ENCODE data around the gene PDE2A.

The PDE2A gene

DNA sequence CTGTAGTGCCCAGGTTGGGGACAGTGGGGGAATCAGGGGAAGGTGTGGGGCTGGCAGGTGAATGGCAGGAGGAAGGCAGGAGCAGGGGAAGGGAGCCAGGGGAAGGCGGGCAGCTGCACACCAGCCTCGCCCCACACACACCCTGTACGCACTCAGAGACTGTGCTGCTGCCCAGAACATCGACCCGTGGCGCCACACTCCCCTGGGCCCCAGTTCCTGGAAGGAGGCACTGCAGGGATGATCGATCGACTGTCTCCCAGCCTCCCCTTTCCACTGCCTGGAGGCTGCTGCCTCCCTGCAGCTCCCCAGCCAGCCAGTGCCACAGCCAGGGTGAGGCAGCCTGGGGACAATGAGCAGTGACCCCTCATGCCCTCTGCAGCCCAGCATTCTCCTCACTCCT, 19.2 kb downstream of the PDE2A start:
- no peak for DNase-seq

- DNase-seq, result no peak
Observed at GRCh38 chr11:72653649-72654048, 20.6 kb downstream of the PDE2A start.

- no peak for DNase-seq
Observed at GRCh38 chr11:72652873-72653630, 21.2 kb downstream of the PDE2A start.

GRCh38 chr11:72652133-72652532, 22.1 kb downstream of the PDE2A start:
- no peak for DNase-seq

DNA sequence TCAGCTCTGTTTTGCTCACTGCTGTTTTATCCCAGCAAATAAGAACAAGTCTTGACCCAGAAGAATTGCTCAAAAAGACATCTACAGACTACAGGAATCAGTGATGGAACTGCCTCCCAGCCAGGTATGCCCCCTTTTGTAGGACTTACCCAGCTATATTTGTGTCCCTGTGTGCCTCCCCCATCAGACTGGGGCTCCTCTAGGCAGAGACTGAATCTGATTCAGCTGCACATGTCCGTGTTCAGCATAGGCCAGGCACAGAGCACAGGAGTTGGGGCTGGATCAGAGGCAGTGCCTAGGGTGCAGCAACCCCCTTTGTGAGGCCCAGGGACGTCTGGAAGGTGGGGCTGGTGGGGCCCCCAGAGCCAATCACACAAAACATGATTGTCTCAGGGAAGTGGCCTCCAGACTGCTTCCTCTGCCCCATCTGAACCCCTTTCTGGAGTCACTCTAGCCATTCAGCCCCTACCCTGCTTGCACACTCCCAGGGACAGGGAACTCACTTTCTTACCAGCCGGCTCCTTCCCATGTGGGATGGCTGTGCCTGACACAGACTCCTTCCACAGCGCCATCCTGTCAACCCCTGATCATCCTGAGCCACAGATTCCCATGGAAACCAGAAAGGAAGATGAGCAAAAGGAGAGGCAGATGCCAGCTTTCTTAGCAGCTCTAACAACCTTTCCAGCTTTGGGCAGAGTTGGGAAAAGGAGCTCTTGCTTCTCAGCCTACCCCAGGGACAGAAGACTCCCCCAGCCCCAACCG, 24.8 kb downstream of the PDE2A start:
- DNase-seq, result no peak

DNA sequence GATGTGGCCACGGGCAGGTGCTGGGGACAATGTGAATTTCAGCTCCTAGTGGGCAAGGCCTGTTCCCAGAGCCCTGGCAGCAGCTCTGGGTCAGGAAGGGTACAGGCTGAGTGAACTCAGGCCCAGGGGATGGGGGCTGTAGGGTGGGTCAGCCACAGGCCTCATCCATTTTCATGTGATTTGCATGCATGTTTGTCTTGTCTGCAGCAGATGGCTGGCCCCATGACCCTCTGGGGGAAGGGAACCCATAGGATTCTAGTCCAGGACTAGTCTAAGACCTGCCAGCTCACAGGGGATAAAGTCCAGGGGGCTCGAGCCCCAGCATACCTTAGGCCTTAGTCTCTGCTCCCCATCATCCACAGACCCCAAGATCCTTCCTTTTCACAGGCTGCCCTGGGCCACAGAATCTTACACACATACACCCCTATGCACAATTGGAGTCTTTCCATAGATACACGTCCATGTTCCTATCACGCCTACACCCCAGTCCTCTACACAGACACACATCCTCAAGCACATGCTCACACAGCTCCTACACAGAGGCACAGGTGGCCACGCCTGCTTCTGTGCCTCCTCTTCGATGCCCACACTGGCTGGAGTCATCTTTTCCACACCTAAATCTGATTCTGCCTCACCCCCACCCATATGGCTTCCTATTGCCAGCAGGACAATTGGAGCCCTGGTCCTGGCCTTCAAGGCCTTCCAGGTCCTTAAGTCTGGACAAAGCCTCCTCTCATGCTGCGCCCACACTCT, 25.7 kb downstream of the PDE2A start:
- no peak for DNase-seq

DNA sequence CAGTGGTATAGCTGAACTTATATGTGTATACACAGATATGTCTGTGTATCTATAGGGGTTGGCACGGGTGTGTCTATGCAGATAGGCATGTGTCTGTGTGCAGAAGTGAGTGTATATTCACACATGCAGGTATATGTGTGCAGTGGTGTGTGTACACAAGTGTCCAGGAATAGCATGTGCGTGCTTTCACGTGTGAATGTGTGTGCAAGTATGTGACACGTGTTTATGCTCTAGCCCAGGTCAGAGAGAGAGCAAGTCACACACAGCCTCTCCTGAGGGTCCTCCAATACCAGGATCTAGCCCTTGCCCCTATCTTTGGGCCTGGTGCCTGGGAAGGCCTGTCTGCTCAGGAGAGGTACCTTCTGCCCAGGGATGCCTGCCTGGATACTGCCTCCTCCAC, 26.3 kb downstream of the PDE2A start:
- DNase-seq, result no peak

- no peak for DNase-seq
Observed at GRCh38 chr11:72646472-72646871, 27.8 kb downstream of the PDE2A start.

- DNase-seq, result no peak
Observed at GRCh38 chr11:72646024-72646423, 28.2 kb downstream of the PDE2A start.

- DNase-seq, result peak; percentile 44
Observed at GRCh38 chr11:72643547-72643946, 30.7 kb downstream of the PDE2A start.

DNA sequence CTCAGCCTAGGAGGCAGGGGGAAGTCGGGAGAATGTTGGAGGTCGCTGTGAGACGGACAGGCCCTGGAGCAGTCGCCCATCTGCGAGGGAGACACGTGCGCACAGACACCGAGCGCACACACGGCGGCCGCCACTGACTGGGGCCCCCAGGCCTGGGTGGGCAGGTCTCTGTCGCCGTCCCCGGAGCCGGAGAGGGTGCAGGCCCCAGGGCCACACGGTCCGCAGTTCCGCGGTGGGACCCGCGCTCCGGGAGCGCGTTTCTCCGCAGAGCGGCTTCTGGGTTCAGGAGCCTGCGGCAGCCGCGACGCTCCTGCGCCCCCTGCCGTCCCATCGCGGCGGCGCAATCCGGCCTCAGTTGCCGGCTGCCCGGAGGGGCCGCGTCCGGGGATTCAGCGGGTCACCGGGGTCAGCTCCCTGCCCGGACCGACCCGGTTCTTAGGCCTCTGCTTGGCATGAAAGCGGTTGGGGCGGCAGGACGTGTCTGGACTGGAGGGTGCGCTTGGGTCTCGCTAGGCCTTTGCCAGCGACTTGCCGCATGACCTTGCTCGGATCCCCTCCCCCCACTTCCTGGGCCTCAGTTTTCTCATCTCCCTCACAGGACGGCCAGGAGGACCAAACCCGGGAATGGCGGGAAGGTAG, 31.2 kb downstream of the PDE2A start:
- DNase-seq, result peak; percentile 37

DNA sequence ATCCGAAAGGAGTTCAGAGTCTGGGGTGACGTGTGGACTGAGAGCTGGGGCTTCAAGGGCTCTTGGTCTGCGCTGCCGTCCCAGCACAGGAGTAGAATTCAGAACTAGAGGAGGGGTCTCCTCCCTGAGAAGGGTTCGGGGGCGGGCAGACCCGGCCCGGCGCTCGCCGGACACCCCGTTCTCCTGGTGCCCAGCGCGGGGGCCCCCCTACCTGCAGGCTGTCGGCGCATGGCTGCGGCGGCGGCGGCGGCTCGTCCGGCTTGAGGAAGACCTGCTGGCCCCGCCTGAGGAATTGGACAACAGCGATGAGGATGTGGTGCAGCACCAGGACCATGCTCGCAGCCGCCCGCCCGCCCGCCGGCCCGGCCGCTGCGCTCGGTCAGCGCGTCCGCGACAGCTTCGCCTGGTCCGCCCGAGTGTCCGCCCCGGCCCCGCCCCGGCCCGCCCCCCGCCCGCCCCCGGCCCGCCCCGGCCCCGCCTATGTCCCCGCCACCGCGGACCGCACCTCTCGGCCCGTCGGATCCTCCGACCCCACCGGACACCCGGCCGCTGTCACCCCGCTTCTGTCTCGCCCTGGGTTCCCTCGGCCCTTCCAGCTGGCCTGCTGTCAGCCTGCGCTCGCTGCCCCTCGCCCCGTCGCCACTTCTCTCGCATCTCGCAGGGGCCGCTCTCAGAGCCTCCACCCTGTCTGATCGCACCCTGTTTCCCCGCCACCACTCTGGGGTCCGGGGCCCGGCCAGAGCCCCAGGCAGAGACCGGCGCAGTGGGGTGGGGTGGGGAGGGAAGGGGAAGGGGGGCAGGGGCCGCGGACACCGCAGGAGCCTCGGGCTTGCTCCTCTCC, 32.0 kb downstream of the PDE2A start:
- DNase-seq, result peak; percentile 4

GRCh38 chr11:72641522-72642042, 32.6 kb downstream of the PDE2A start:
- no peak for DNase-seq

DNA sequence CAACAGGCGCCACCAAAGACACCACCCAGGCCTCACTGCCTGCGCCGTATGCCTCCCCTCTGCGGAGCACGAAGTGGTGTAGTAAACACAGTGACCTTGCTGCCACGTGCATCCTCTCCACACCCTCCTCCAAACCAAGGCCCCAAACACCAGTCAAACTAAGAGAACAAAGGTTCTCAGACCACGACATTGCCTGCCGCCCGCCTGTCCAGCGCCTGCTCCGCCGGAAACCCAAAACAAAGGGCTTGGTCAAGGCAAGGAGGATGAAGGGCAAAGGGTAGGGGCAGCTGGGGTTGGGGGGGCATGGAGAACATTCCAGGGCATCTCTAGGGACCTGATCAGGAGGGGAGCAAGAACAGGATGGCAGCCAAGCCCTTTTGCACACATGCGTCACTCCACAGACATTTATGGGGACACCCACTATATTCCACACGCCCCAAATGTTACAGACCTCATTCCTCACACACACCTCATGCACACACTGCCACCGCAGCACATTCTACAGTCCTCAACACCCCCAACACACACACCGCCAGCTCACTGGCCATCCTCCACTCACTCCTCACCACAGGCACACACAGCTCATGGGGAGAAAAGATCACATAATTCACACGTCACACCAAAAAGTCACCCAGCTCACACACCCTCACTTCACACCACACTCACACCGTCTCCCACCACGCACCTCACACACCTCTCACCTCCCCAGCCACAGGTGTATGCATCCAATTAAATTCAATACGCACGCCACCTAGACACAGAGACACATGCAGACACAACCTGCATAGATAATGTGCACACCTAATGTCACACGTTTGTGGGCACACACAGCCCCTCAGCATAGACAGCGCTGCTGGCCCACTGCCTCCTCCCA, 34.5 kb downstream of the PDE2A start:
- no peak for DNase-seq

- no peak for DNase-seq
Observed at GRCh38 chr11:72637926-72638325, 36.3 kb downstream of the PDE2A start.

GRCh38 chr11:72637198-72637597, 37.0 kb downstream of the PDE2A start:
- DNase-seq, result no peak

DNA sequence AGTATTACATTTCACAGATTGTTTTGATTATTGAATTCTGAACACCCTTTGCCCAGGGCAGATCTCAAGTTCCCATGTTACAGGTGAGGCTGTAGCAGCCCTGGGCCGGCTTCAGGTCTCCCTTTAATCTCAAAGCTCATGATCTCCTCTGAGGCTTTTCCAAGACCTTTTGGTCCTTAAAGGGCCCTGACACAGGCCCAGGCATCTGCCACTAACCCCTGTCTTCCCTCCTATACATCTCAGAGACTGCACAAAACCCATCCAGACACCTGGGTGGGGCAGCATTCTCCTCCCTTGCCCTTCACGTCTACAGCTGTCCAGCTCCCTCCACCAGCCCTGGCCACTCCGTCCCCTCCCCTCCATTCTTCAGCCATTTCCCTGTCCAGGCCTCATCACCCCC, 37.8 kb downstream of the PDE2A start:
- no peak for DNase-seq

DNA sequence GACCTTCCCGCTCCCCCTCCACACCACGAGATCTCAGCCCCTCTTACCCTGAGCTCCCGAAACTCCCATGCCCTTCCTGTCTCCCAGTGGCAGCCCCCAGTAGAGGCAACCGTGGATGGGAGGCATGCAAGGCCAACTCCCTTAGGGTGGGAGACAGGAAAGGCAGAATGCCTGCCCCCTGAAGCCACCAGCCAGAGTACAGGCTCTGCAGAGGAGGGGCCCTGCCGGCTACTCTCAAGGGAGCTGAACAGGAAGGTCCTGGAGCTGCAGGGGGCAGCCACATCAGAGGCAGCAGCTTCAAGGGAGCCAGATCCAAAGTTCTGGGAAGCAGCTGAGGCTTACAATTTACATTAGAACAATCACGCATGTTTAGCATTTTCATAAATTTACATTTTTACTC, 38.3 kb downstream of the PDE2A start:
- no peak for DNase-seq

GRCh38 chr11:72635309-72635915, 38.8 kb downstream of the PDE2A start:
- no peak for DNase-seq

DNA sequence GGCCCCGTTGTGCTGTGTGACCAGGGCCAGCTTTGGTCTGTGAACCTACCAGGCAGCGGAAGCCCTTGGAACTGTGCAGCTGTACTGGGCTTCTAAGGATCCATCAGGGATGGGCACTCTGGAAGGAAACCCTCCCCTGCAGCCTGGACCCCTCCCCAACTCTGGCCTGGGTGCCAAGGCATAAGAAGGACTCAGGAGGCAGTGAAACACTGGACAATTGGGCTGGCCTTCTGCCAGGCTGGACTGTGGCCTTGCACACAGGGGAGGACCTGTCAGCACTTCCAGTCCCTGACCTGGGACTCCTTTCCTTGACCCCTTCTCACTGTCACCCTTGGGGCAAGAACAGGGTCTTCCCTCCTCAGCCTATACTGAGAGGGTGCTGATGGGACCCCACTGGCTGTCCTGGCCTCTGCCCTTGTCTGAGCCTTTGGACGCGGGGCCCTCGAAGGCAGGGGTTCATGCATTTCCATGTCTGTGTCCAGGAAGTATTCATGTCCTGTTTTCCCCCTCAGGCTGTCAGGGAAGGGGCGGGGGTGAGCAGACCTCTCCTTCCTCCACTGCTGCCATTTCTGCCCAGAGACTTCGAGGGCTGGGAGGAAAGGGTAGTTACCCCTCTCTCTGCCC, 39.6 kb downstream of the PDE2A start:
- DNase-seq, result no peak
